DOHH2 (cell line): ENCODE data around the gene FLVCR1.

Experiments used
- EZH2phosphoT487 ChIP-seq: fragments of 200-600 bp; sonication (generic); IDR thresholded peaks from 2 replicates; pipeline ENCODE4 v1.6.1; 2017; ENCODE audit warnings: borderline replicate concordance, mild to moderate bottlenecking, antibody characterized with exemption, low read length, moderate library complexity, mixed read lengths
- TF ChIP-seq, protein P1 (sequence below): fragments of 200-600 bp; sonication (generic); IDR thresholded peaks from one replicate; pipeline ENCODE4 v1.5.1; 2014; ENCODE audit warnings: antibody characterized with exemption, mild to moderate bottlenecking, low read depth, low read length; ENCODE audit not compliant: poor library complexity, severe bottlenecking

- TF ChIP-seq, protein P1, sequence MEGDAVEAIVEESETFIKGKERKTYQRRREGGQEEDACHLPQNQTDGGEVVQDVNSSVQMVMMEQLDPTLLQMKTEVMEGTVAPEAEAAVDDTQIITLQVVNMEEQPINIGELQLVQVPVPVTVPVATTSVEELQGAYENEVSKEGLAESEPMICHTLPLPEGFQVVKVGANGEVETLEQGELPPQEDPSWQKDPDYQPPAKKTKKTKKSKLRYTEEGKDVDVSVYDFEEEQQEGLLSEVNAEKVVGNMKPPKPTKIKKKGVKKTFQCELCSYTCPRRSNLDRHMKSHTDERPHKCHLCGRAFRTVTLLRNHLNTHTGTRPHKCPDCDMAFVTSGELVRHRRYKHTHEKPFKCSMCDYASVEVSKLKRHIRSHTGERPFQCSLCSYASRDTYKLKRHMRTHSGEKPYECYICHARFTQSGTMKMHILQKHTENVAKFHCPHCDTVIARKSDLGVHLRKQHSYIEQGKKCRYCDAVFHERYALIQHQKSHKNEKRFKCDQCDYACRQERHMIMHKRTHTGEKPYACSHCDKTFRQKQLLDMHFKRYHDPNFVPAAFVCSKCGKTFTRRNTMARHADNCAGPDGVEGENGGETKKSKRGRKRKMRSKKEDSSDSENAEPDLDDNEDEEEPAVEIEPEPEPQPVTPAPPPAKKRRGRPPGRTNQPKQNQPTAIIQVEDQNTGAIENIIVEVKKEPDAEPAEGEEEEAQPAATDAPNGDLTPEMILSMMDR = no peak
- TF ChIP-seq EZH2phosphoT487 = no peak
These were observed 4.4 kb upstream of the FLVCR1 start for GRCh38 chr1:212853658-212854057.
